GM18870 (cell line): ENCODE measurements around the gene EGFLAM.
A peak's percentile ranks its signal among the peaks of the same experiment; 100 is the strongest.

Experiments
- ATAC-seq: cut with Tn5 transposase; IDR thresholded peaks from one replicate; pipeline ENCODE4 v1.9.1; 2021; ENCODE audit warnings: moderate library complexity; ENCODE audit not compliant: unreplicated experiment

The EGFLAM gene

GRCh38 chr5:38265546-38266179 lies 7.3 kb downstream of the EGFLAM start:
- ATAC-seq: peak; percentile 75

GRCh38 chr5:38267372-38267771 lies 9.0 kb downstream of the EGFLAM start:
- ATAC-seq: no peak

GRCh38 chr5:38273626-38274025 lies 15.3 kb downstream of the EGFLAM start:
- no peak for ATAC-seq

GRCh38 chr5:38274370-38274769 lies 16.0 kb downstream of the EGFLAM start:
- ATAC-seq: no peak

GRCh38 chr5:38284384-38284783 lies 26.0 kb downstream of the EGFLAM start:
- no peak for ATAC-seq

- ATAC-seq: no peak
Measured at GRCh38 chr5:38285226-38285625, 26.9 kb downstream of the EGFLAM start.

GRCh38 chr5:38286002-38286401 lies 27.6 kb downstream of the EGFLAM start:
- no peak for ATAC-seq

- no peak for ATAC-seq
Measured at GRCh38 chr5:38287124-38287523, 28.8 kb downstream of the EGFLAM start.

- no peak for ATAC-seq
Measured at GRCh38 chr5:38289457-38289856, 31.1 kb downstream of the EGFLAM start.

GRCh38 chr5:38290028-38290653 lies 31.8 kb downstream of the EGFLAM start:
- ATAC-seq: no peak

GRCh38 chr5:38291355-38291754 lies 33.0 kb downstream of the EGFLAM start:
- ATAC-seq: no peak

- no peak for ATAC-seq
Measured at GRCh38 chr5:38292228-38292627, 33.9 kb downstream of the EGFLAM start.

- ATAC-seq: no peak
Measured at GRCh38 chr5:38295751-38296150, 37.4 kb downstream of the EGFLAM start.

GRCh38 chr5:38297830-38298608 lies 39.7 kb downstream of the EGFLAM start:
- no peak for ATAC-seq

- ATAC-seq: no peak
Measured at GRCh38 chr5:38299585-38299984, 41.2 kb downstream of the EGFLAM start.

GRCh38 chr5:38305148-38305547 lies 46.8 kb downstream of the EGFLAM start:
- no peak for ATAC-seq

GRCh38 chr5:38307845-38308244 lies 49.5 kb downstream of the EGFLAM start:
- no peak for ATAC-seq

GRCh38 chr5:38316544-38317224 lies 58.3 kb downstream of the EGFLAM start:
- ATAC-seq: no peak

GRCh38 chr5:38317868-38318267 lies 59.5 kb downstream of the EGFLAM start:
- ATAC-seq: no peak

- no peak for ATAC-seq
Measured at GRCh38 chr5:38319491-38319890, 61.1 kb downstream of the EGFLAM start.

- ATAC-seq: no peak
Measured at GRCh38 chr5:38321978-38322377, 63.6 kb downstream of the EGFLAM start.
